OCI-LY3 (cell line): ENCODE results near the gene DRD3.

Source experiments
- CTCF ChIP-seq: fragments of 200-600, 300-600 bp; sonication (generic); IDR thresholded peaks from 2 replicates; pipeline ENCODE4 v1.5.1; 2014; ENCODE audit warnings: antibody characterized with exemption, low read length, low read depth
- EZH2phosphoT487 ChIP-seq: fragments of 200-600 bp; shearing (Covaris generic); IDR thresholded peaks from 2 replicates; pipeline ENCODE4 v1.6.1; 2018; ENCODE audit warnings: antibody characterized with exemption, mixed run types, low read depth

GRCh38 chr3:114212646-114213045 is 33.8 kb upstream of the DRD3 start:
- TF ChIP-seq CTCF = no peak
- no peak for TF ChIP-seq EZH2phosphoT487
